ENCODE data around the gene CNTRL.

GRCh38 chr9:121169094-121169601, 94.4 kb downstream of the CNTRL start:
- TF ChIP-seq CTCF (IDR thresholded peaks at IDR 0.05 in 8 of 11, conservative IDR thresholded peaks at IDR 0.05 in 3 of 11): peak in 7 of 11 experiments; percentile 8 to 48 (median 23)
- TF ChIP-seq POLR2A (IDR thresholded peaks at IDR 0.05): no peak
